HepG2 (cell line): ENCODE results near the gene KCTD5.

Experiments used
- DPF2 ChIP-seq: sonication (generic); formaldehyde crosslinking; IDR thresholded peaks from 2 replicates; pipeline ENCODE4 v1.4.0; 2020; ENCODE audit warnings: mild to moderate bottlenecking, low read depth, missing genetic modification reagents, borderline replicate concordance
- ELF1 ChIP-seq: sonication (generic); formaldehyde crosslinking; IDR thresholded peaks from 2 replicates; pipeline ENCODE4 v1.4.0; 2020; ENCODE audit warnings: missing genetic modification reagents
- GTF2F1 ChIP-seq: fragments of 150-350 bp; IDR thresholded peaks from 2 replicates; pipeline ENCODE4 v1.6.1; 2014; ENCODE audit warnings: low read length
- KDM1A ChIP-seq: IDR thresholded peaks from 2 replicates; pipeline ENCODE4 v1.6.1; 2016; ENCODE audit warnings: missing compliant biosample characterization
- KDM6A ChIP-seq: IDR thresholded peaks from 2 replicates; pipeline ENCODE4 v1.6.1; 2016; ENCODE audit warnings: low read depth
- MLLT10 ChIP-seq: sonication (generic); formaldehyde crosslinking; IDR thresholded peaks from 2 replicates; pipeline ENCODE4 v1.4.0; 2020; ENCODE audit warnings: missing genetic modification reagents
- TF ChIP-seq, protein P1 (sequence below): sonication (generic); formaldehyde crosslinking; IDR thresholded peaks from 2 replicates; pipeline ENCODE4 v1.5.0; 2020; ENCODE audit warnings: mild to moderate bottlenecking, missing genetic modification reagents, moderate library complexity
- TF ChIP-seq, protein P2 (sequence below): sonication (generic); formaldehyde crosslinking; IDR thresholded peaks from 2 replicates; pipeline ENCODE4 v1.5.1; 2020; ENCODE audit warnings: missing genetic modification reagents, mild to moderate bottlenecking, borderline replicate concordance
- TF ChIP-seq, protein P3 (sequence below): sonication (generic); formaldehyde crosslinking; IDR thresholded peaks from 2 replicates; pipeline ENCODE4 v1.5.0; 2020; ENCODE audit warnings: missing genetic modification reagents
- TF ChIP-seq, protein P4 (sequence below): sonication (generic); formaldehyde crosslinking; IDR thresholded peaks from 2 replicates; pipeline ENCODE4 v1.4.0; 2020; ENCODE audit warnings: mild to moderate bottlenecking, missing genetic modification reagents

DNA sequence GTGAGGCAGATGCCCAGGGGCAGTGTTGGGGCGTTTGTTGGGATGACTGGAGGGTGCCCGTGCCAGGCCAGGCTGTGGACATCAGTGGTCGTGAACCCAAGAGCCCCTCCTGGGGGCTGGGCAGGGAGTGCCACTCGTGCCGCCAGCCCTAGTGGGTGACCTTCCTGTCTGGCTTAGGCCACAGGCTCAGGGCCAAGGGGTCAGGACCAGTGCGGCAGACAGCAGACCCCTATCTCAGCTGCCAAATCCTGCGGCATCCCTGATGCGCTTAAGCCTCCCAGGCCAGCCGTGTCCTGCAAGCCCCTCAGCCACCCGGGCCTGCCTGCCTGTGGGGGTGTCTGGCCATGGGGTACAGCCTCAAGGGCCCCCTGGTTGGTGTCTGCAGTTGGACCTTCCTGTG, 23.0 kb downstream of the KCTD5 start:
- TF ChIP-seq, protein P1, sequence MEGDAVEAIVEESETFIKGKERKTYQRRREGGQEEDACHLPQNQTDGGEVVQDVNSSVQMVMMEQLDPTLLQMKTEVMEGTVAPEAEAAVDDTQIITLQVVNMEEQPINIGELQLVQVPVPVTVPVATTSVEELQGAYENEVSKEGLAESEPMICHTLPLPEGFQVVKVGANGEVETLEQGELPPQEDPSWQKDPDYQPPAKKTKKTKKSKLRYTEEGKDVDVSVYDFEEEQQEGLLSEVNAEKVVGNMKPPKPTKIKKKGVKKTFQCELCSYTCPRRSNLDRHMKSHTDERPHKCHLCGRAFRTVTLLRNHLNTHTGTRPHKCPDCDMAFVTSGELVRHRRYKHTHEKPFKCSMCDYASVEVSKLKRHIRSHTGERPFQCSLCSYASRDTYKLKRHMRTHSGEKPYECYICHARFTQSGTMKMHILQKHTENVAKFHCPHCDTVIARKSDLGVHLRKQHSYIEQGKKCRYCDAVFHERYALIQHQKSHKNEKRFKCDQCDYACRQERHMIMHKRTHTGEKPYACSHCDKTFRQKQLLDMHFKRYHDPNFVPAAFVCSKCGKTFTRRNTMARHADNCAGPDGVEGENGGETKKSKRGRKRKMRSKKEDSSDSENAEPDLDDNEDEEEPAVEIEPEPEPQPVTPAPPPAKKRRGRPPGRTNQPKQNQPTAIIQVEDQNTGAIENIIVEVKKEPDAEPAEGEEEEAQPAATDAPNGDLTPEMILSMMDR (CRISPR knock-in tag): no peak
- TF ChIP-seq, protein P2, sequence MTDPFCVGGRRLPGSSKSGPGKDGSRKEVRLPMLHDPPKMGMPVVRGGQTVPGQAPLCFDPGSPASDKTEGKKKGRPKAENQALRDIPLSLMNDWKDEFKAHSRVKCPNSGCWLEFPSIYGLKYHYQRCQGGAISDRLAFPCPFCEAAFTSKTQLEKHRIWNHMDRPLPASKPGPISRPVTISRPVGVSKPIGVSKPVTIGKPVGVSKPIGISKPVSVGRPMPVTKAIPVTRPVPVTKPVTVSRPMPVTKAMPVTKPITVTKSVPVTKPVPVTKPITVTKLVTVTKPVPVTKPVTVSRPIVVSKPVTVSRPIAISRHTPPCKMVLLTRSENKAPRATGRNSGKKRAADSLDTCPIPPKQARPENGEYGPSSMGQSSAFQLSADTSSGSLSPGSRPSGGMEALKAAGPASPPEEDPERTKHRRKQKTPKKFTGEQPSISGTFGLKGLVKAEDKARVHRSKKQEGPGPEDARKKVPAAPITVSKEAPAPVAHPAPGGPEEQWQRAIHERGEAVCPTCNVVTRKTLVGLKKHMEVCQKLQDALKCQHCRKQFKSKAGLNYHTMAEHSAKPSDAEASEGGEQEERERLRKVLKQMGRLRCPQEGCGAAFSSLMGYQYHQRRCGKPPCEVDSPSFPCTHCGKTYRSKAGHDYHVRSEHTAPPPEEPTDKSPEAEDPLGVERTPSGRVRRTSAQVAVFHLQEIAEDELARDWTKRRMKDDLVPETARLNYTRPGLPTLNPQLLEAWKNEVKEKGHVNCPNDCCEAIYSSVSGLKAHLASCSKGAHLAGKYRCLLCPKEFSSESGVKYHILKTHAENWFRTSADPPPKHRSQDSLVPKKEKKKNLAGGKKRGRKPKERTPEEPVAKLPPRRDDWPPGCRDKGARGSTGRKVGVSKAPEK: no peak
- TF ChIP-seq, protein P3, sequence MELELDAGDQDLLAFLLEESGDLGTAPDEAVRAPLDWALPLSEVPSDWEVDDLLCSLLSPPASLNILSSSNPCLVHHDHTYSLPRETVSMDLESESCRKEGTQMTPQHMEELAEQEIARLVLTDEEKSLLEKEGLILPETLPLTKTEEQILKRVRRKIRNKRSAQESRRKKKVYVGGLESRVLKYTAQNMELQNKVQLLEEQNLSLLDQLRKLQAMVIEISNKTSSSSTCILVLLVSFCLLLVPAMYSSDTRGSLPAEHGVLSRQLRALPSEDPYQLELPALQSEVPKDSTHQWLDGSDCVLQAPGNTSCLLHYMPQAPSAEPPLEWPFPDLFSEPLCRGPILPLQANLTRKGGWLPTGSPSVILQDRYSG (CRISPR knock-in tag): no peak
- TF ChIP-seq KDM6A (CRISPR knock-in tag) (no peak), ELF1 (no peak), KDM1A (CRISPR knock-in tag) (no peak), MLLT10 (no peak), GTF2F1 (no peak), DPF2 (no peak)
- TF ChIP-seq, protein P4, sequence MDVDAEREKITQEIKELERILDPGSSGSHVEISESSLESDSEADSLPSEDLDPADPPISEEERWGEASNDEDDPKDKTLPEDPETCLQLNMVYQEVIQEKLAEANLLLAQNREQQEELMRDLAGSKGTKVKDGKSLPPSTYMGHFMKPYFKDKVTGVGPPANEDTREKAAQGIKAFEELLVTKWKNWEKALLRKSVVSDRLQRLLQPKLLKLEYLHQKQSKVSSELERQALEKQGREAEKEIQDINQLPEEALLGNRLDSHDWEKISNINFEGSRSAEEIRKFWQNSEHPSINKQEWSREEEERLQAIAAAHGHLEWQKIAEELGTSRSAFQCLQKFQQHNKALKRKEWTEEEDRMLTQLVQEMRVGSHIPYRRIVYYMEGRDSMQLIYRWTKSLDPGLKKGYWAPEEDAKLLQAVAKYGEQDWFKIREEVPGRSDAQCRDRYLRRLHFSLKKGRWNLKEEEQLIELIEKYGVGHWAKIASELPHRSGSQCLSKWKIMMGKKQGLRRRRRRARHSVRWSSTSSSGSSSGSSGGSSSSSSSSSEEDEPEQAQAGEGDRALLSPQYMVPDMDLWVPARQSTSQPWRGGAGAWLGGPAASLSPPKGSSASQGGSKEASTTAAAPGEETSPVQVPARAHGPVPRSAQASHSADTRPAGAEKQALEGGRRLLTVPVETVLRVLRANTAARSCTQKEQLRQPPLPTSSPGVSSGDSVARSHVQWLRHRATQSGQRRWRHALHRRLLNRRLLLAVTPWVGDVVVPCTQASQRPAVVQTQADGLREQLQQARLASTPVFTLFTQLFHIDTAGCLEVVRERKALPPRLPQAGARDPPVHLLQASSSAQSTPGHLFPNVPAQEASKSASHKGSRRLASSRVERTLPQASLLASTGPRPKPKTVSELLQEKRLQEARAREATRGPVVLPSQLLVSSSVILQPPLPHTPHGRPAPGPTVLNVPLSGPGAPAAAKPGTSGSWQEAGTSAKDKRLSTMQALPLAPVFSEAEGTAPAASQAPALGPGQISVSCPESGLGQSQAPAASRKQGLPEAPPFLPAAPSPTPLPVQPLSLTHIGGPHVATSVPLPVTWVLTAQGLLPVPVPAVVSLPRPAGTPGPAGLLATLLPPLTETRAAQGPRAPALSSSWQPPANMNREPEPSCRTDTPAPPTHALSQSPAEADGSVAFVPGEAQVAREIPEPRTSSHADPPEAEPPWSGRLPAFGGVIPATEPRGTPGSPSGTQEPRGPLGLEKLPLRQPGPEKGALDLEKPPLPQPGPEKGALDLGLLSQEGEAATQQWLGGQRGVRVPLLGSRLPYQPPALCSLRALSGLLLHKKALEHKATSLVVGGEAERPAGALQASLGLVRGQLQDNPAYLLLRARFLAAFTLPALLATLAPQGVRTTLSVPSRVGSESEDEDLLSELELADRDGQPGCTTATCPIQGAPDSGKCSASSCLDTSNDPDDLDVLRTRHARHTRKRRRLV (CRISPR knock-in tag): no peak
